Measurements from ENCODE around the gene ZNF280A.

The ZNF280A gene

GRCh38 chr22:22523494-22523893 lies 3.4 kb upstream of the ZNF280A start:
- TF ChIP-seq ZBTB7A (IDR thresholded peaks at IDR 0.05; ENCODE audit: low read depth) (no peak), EGR1 (IDR thresholded peaks at IDR 0.05) (no peak), EP300 (IDR thresholded peaks at IDR 0.05; ENCODE audit: borderline replicate concordance) (no peak), MAX (IDR thresholded peaks at IDR 0.05) (no peak), TCF12 (IDR thresholded peaks at IDR 0.05; ENCODE audit: low read depth) (no peak), REST (IDR thresholded peaks at IDR 0.05; ENCODE audit: low read depth) (no peak), CEBPB (IDR thresholded peaks at IDR 0.05) (no peak), TAF1 (IDR thresholded peaks at IDR 0.05; ENCODE audit: low read depth) (no peak), NFIC (IDR thresholded peaks at IDR 0.05) (no peak), TEAD4 (IDR thresholded peaks at IDR 0.05) (no peak), FOXM1 (IDR thresholded peaks at IDR 0.05; ENCODE audit: borderline replicate concordance, low read depth) (no peak), YY1 (IDR thresholded peaks at IDR 0.05; ENCODE audit: low read depth) (no peak), RAD21 (IDR thresholded peaks at IDR 0.05; ENCODE audit: low read depth) (no peak), CREB1 (IDR thresholded peaks at IDR 0.05; ENCODE audit: low read depth) (no peak), USF1 (IDR thresholded peaks at IDR 0.05) (no peak)

- TF ChIP-seq REST (IDR thresholded peaks at IDR 0.05; ENCODE audit: low read depth), result no peak
- TF ChIP-seq MAX (IDR thresholded peaks at IDR 0.05), result no peak
- TF ChIP-seq USF1 (IDR thresholded peaks at IDR 0.05), result no peak
- TF ChIP-seq YY1 (IDR thresholded peaks at IDR 0.05; ENCODE audit: low read depth), result no peak
- no peak for TF ChIP-seq TAF1 (IDR thresholded peaks at IDR 0.05; ENCODE audit: low read depth)
- TF ChIP-seq TEAD4 (IDR thresholded peaks at IDR 0.05), result no peak
- TF ChIP-seq ZBTB7A (IDR thresholded peaks at IDR 0.05; ENCODE audit: low read depth), result no peak
- no peak for TF ChIP-seq TCF12 (IDR thresholded peaks at IDR 0.05; ENCODE audit: low read depth)
- no peak for TF ChIP-seq NFIC (IDR thresholded peaks at IDR 0.05)
- no peak for TF ChIP-seq RAD21 (IDR thresholded peaks at IDR 0.05; ENCODE audit: low read depth)
- TF ChIP-seq EP300 (IDR thresholded peaks at IDR 0.05; ENCODE audit: borderline replicate concordance), result no peak
- no peak for TF ChIP-seq FOXM1 (IDR thresholded peaks at IDR 0.05; ENCODE audit: borderline replicate concordance, low read depth)
- TF ChIP-seq CEBPB (IDR thresholded peaks at IDR 0.05), result no peak
Measured at GRCh38 chr22:22521631-22522030, 1.6 kb upstream of the ZNF280A start.

GRCh38 chr22:22520667-22521602 lies 865 bp upstream of the ZNF280A start:
- TF ChIP-seq TCF12 (IDR thresholded peaks at IDR 0.05; ENCODE audit: low read depth) (no peak), REST (IDR thresholded peaks at IDR 0.05; ENCODE audit: low read depth) (no peak), FOXM1 (IDR thresholded peaks at IDR 0.05; ENCODE audit: borderline replicate concordance, low read depth) (no peak), ZBTB7A (IDR thresholded peaks at IDR 0.05; ENCODE audit: low read depth) (no peak), YY1 (IDR thresholded peaks at IDR 0.05; ENCODE audit: low read depth) (no peak), TEAD4 (IDR thresholded peaks at IDR 0.05) (no peak), EP300 (IDR thresholded peaks at IDR 0.05; ENCODE audit: borderline replicate concordance) (no peak), CREB1 (IDR thresholded peaks at IDR 0.05; ENCODE audit: low read depth) (no peak), MAX (IDR thresholded peaks at IDR 0.05) (no peak)

GRCh38 chr22:22519591-22519990 lies 479 bp downstream of the ZNF280A start:
- no peak for TF ChIP-seq MAX (IDR thresholded peaks at IDR 0.05)
- TF ChIP-seq CREB1 (IDR thresholded peaks at IDR 0.05; ENCODE audit: low read depth), result no peak
- no peak for TF ChIP-seq TEAD4 (IDR thresholded peaks at IDR 0.05)
- TF ChIP-seq CEBPB (IDR thresholded peaks at IDR 0.05), result no peak
- TF ChIP-seq EP300 (IDR thresholded peaks at IDR 0.05; ENCODE audit: borderline replicate concordance), result no peak
- TF ChIP-seq USF1 (IDR thresholded peaks at IDR 0.05), result no peak

Measured in Ishikawa (cell line).